GM18520 (cell line): Measurements from ENCODE around the gene ADAMTS3.

Experiments
- ATAC-seq: cut with Tn5 transposase; IDR thresholded peaks from one replicate; pipeline ENCODE4 v1.9.1; 2021; ENCODE audit not compliant: unreplicated experiment

Gene ADAMTS3

GRCh38 chr4:72305620-72306019 lies 263.4 kb downstream of the ADAMTS3 start:
- ATAC-seq = no peak

DNA sequence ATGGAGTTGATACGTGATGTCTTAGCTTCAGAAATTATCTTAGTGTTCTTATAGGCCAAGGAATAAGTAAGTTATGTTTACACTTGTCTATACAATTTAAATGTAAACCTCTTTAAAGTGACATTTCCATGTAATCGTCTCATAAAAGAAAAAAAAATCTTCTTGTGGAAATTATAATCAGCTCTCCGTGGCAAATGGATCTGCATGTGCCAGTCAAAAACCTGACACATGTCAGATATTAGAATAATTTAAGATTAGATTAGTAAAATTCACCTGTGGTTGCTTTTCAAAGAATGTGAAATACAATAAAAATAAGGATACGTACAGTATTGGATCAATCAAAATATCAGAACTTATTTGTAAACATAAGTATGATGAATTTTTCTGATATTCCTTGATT lies 263.9 kb downstream of the ADAMTS3 start:
- no peak for ATAC-seq

DNA sequence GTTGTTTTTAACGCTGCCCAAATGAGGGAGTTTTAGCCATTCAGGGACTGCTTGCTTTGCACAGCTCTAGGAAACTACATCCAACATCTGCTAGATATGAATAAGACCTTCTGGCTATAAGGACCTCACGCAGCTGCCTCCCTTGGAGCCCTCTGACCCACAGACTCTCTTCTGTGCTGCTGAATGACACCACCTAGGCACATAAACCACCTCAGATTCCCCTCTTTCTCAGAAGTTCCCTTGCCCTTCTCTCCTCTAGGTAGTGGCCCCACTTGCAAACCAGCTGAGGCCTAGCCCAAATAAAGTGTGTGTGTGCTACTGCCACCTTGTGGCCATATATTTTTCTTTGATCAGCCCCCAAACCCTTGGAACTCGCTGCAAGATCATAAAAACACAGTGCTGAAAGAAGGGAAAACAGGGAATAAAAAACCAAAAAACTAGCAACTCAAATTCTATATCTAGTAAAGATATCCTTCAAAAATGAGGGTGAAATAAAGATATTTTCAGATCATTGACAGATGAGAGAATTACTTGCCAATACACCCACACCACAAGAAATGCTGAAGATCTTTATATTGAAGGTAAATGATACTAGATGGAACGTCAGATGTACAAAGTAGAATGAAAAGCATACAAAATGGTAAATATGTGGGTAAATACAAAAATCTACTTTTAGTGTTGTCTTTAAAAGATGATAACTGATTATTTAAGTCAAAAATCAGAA lies 265.9 kb downstream of the ADAMTS3 start:
- ATAC-seq = peak; percentile 72

DNA sequence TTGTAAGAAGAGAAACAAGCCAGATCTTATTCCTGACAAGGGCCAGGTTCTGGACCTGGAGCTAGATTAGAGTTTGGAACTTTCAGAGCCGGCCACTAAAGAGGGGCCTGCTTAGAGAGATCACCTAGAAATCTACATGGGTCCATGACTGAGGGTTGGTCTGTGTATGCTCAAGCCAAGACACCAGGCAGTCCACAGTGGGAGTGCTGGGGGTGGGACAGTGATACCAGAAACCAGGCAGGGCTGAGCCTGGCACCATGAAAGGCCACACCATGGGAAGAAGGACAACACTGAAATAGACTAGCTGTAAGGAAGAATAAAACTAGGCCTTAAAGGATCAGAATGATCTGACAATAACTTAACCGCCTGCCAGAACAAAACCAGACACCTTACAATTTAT lies 267.3 kb downstream of the ADAMTS3 start:
- no peak for ATAC-seq

- no peak for ATAC-seq
Observed at GRCh38 chr4:72300126-72300525, 268.9 kb downstream of the ADAMTS3 start.

DNA sequence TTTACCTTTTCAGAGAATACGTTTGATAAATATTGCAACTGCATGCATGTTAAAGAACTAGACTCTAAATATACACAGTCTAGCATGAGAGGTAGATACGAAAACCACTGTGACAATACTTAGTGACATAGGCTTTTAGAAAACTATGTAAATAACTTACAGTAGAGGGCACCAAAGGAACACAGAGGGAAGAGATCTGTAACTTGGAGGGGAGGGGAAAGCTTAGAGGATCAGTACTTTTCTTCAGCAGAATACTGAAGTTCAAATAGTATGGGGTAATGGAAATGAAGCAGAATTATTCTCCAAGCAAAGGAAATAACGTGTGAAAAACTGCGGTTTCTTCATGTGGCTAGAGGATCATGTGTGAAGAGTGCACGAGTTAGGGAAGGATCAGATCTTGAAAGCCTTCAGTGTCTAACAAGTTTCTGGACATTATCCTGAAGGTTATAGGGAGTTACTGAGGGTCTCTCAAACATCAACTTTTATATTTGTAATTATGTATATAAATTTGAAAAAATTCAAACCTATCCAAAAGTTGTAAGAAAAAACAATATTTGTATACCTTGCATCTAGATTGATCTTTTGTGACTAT lies 273.0 kb downstream of the ADAMTS3 start:
- ATAC-seq = peak; percentile 57

DNA sequence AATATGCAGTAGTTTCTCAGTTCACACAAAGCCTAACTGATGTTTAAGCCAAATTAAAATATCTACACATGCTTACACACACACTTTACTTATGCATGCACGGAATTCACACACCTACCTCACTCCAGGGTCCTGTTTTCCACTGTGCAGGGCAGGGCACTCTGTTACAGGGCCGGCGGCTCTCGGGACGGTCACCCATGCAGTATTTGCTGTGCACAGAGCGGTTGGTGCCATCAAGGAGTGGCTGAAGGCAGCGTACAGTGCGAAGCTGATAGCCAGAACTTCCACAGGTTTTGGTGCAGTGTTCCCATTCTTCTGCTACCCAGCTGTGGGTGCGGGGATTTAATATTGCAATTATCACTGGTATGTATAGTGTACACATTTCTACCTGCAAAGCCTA lies 278.3 kb downstream of the ADAMTS3 start:
- ATAC-seq = no peak

GRCh38 chr4:72286910-72287309 lies 282.1 kb downstream of the ADAMTS3 start:
- ATAC-seq = no peak

DNA sequence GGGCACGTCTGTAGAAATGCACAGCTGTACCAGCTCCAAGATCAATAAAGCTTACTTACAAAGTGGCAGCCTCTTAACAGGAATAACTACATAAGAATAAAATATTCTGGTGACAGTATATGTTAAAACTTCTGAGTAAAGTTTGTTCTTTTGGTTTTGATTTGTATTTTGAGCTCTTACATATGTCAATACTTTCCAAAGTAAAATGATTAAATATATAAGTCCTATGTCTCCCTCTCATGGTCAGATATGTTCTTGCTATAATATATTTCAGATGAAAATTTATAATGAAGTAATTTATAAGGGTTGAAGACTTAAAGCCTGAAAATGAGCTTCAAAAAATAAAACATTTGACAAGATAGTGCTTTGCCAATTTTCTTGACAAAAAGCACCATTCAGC lies 282.8 kb downstream of the ADAMTS3 start:
- no peak for ATAC-seq

- peak; percentile 55 for ATAC-seq
Observed at GRCh38 chr4:72283357-72283756, 285.7 kb downstream of the ADAMTS3 start.

DNA sequence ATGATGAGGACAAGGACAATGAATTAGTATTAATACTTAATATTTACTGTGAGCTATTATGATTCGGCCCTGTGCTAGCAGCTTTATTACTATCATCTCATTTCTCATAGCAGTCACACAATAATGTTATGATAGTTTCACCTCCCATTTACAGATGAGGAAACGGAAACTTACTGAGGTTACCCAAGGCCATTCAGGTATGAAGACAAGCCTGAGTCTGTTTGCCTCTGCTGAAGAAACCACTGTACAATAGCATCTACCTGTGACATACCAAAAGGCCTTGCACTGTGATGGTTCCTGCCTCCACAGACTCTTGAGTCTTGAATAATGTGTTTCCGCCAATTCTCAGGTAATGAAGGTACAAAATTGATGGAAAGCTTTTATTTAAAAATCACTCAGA lies 288.8 kb downstream of the ADAMTS3 start:
- no peak for ATAC-seq

- ATAC-seq = no peak
Observed at GRCh38 chr4:72275381-72275780, 293.6 kb downstream of the ADAMTS3 start.

DNA sequence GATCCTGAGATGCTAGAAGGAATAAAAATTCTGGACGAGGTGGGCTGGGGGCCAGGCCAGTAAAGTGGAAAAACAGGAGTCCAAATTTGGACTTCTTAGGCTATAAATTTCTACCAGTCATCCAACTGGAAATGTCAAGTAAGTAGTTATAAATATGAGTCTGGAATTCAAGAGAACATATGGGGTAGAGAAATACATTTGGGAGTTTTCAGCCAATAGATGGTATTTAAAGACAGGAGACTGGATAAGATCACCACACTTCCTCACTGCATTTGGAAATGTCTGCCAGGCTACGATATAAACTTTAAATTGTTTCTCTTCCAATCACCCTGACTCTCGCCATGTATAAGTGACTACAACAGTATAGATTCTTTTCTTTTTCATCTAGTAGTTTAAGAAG lies 294.8 kb downstream of the ADAMTS3 start:
- ATAC-seq = no peak

- ATAC-seq = no peak
Observed at GRCh38 chr4:72255269-72255668, 313.8 kb downstream of the ADAMTS3 start.

DNA sequence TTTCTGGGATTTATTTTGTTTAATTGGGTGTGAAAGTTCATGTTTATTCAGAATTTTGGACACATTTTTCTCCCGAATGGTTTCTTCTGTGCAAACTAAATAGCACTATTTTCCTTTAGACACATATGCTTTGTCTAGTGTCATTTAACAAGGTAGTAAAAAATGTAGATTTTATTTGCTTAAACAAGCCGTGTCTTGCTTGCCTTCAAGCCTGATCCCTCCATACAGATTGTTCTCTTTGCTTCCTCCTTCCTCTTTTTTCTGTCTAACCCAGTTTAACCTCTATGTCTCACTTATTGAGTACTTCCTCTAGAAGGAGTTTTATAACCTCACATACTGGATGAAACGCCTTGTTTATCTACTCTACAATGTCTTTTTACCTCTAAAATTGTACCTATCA lies 325.4 kb downstream of the ADAMTS3 start:
- no peak for ATAC-seq

DNA sequence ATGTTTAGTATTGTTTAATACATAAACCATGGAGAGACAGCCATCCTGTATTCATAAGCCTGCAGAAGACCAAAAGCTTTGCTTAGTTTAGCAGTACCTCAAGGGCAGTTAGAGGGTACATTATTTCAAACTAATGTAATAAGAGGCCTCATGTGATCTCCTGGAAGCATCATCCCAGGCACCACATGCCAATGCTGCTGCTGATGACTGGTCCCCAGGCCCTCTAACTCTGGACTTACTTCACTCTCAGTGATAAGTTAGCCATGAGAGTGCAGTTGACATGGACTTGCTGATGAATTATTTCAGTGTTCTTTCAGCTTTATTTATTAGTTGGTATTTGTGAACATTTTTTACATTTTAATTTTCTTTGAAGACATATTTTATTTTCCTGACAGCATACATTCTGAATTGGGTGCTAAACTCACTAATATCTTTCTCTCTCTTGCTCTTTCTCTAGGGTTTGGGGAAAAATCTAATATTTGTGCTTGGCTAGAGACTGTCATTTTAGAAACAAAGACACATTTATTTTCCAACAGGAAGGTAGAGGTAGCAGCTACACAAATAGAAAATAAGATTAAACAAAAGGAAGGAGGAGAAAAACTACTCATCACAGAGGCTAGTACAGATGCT lies 329.4 kb downstream of the ADAMTS3 start:
- ATAC-seq = no peak
